HG03159 (cell line): ENCODE results near the gene NMT2.
"Not testable (repeated sequence)": the region's sequence is repeated elsewhere in the genome, so short reads cannot be mapped to it uniquely, and the experiment has no call there.

Source experiments
- ATAC-seq: cut with Tn5 transposase; IDR thresholded peaks from one replicate; pipeline ENCODE4 v1.9.1; 2021; ENCODE audit warnings: mild to moderate bottlenecking, moderate library complexity; ENCODE audit not compliant: unreplicated experiment

Gene NMT2

DNA sequence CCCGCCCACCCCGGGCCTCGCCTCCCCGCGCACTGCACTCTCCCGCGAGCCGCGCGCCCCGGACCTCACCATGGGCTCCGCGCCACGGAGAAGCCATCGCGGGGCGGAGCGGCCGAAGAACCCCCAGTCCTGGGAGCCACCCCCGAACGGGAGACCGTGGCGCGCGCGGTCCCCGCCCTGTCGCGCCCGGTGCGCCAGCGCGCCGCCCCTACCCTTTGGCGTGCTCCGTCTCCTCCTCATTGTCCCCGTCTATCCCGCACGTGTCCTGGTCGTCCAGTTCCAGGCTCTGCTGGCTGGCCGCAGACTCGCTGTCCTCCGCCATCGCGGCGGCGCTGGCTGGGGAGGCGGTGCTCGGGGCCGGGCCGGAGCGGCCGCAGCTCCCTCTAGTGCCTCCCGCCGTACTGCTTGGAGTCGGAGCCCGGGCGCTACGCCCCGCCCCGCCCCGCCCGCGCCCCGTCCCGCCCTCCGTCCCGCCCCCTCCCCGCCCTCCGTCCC, at the start of gene NMT2:
Gene NMT2, minus strand, starts transcription at position 403 of the 495 bp plus-strand sequence. Its CDS starts 81 bp downstream, at position 322.
- ATAC-seq: peak; percentile 83

DNA sequence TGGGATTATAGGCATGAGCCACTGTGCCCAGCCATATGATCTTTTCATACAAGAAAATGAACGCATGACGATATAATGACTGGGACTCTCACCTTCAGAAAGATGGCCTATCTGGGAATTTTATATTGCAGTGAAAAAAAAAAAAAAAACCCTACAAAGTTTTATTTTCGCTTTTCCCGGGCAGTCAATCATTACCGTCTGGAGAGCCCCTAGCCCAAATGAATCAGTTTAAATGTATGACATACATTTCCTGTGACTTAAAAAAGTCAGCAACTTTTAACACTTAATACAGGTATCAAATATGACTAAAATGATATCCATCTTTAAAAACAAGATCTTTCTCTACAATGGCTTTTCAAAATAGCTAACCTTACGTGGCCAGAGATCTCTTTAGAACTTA, 48.2 kb upstream of the NMT2 start:
- no peak for ATAC-seq

- ATAC-seq: no peak
These were observed 45.7 kb upstream of the NMT2 start for GRCh38 chr10:15214237-15214636.

- ATAC-seq: no peak
These were observed 45.0 kb upstream of the NMT2 start for GRCh38 chr10:15213461-15213861.

DNA sequence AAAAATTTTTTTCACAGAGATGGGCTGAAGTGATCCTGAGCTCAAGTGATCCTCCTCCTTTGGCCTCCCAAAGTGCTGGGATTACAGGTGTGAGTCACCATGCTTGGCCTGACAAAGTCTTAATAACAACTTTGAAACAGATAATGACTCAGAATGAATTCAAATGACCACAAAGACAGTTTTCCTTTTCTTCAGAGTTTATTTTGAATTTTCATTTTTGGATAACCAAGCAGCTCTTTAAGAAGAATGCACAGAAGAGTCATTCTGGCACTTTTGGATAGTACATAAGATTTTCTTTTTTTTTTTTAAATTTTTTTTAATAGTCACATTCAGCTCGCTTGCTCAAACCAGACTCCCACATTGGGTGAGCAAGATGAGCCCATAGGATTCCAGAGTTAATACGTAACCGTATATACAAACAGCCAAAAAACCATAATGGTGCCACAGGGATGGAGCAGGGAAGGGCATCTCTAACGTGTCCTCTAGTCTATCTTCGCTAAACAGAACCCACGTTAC, 43.0 kb upstream of the NMT2 start:
- no peak for ATAC-seq

DNA sequence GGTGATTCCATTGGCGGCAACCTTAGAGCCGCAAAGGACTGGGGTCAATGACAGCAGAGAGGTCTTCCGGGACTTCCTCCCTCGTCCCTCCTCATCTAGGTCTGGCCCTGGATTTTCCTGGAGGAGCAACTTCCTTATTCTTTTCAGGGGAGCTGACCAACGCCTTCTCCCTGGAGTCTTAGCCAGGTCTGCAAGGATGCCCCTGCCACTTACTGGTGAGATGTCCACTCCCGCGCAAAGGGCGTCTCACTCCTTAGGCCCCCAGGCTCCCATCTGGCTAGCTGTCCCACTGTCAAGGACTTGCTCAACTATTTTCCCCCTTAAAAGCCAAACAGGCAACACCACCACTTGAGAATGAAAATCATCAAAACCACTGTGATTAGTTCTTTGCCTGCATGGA, 42.0 kb upstream of the NMT2 start:
- no peak for ATAC-seq

- no peak for ATAC-seq
These were observed 41.5 kb upstream of the NMT2 start for GRCh38 chr10:15209827-15210509.

DNA sequence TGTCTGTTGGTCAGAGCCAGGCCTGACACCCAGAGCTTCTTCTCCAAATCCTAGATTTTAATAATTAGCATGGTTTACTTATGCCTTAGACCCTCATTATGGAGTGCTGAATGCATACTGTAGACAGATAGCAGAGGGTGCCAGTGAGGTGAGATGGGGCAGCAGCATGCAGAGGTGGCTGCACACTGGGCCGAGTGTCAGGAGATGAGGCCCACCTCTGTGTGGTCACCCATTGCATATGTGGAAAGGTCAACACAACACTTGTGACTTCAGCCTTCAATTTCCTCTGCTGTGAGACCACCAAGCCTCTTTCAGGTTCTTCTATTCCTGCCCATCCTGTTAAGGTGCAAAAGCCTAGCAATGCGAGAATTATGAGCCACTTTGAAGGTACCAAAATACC, 39.7 kb upstream of the NMT2 start:
- ATAC-seq: no peak

GRCh38 chr10:15207410-15207809, 38.9 kb upstream of the NMT2 start:
- ATAC-seq: not testable (repeated sequence)

DNA sequence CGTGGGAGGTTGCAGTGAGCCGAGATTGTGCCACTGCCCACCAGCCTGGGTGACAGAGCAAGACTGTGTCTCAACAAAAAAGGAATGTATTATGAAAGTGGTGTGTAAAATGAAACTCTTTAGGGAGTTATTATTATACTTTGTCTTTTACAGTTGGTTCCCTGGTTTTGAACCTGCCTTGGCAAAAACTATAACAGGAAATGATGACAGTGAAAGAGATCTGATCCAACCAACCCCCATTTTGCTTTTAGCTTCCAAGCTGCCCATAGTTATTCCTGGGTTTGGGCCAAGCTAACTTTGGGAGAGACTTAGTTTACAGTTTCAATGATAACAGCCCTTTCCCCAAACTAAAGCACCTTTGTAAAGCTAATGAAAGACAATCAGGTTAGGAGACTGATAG, 34.1 kb upstream of the NMT2 start:
- ATAC-seq: no peak

- not testable (repeated sequence) for ATAC-seq
These were observed 33.8 kb upstream of the NMT2 start for GRCh38 chr10:15202301-15202621.

DNA sequence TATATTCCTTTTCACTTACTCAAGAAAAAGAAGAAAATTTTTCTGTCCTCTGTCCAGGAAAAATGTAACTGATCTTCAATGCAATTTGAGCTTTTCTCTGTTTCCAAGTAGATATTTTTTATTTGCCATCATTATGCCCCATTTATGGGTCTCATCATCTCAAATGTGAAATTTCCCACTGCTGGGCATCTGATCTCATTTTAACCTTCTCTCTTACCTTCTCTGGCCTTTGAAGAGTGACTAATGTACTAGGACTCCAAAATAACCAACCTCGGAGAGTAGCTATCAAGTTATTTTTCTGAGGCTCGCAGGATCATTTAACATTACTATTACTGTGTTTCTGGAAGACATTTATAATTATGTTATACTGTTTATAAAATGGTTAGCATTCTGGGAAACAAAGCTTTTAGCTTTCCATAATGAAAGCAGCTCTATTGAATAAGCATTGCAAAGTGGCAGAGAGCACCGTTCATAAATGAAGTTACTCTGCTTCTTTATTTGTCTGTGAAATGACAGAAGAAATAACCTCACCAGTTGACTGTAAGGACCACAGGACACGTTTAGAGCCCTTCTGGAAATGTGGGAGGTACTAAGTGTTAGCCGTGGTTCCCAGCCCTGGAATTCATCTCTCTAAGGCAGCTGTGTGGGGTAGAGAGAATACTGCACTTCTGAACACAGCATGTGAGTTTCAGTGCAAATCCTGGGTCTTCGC, 33.3 kb upstream of the NMT2 start:
- ATAC-seq: no peak

DNA sequence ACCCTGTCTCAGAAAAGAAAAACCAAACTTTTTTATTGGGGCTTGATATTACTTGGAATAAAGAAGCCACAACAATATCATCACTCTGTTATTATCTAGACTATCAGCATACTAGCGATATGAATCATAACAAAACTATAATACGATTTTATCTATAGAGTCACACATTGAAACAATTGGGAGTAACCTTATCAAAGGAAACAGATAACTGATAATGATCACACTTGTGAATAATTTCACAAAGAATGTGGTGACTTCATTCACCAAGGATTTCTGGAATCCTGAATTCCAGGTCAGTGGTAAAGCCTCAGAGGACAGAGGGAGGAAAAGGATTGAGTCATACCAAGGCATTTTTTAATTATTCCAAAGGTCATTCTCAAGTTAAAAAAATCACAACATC, 32.1 kb upstream of the NMT2 start:
- ATAC-seq: no peak

GRCh38 chr10:15197911-15198310, 29.4 kb upstream of the NMT2 start:
- no peak for ATAC-seq

- no peak for ATAC-seq
These were observed 28.8 kb upstream of the NMT2 start for GRCh38 chr10:15197276-15197675.

DNA sequence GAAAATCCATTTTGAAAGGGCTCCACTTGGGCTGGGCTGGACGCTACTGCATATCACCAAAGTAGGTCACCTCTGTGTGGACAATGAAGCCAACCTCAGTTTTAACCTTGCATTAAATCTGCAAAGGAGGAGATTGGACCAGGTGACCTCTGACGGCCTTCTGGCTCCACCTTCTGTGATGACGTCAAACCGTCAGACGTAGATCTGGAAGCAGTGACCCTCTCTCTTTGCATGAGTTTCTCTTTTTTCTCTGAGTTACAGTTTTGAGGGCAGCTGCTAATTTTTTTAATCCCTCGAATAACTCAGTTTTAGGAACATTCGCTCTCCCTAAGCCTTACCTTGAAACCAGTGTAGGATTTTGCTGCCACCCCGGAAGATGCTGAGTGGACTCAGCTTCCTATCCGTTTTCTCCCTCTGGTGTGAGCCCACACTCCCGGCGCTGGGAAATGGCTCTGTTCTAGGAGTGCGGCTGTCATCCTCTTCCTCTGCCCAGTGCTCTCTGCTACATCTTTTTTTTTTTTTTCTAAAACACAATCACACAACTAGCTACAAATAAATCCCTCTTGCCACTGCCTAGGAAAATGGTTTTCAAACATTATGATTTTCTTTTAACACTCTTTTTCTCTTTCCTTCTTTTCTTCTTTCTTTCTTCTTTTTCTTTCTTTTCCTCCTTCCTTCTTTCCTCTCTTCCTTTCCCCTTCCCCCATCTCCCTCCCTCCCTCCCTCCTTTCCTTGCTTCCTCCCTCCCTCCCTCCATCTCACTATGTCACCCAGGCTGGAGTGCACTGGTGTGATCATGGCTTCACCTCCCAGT, 27.7 kb upstream of the NMT2 start:
- ATAC-seq: no peak

GRCh38 chr10:15189133-15189885, 20.8 kb upstream of the NMT2 start:
- no peak for ATAC-seq

DNA sequence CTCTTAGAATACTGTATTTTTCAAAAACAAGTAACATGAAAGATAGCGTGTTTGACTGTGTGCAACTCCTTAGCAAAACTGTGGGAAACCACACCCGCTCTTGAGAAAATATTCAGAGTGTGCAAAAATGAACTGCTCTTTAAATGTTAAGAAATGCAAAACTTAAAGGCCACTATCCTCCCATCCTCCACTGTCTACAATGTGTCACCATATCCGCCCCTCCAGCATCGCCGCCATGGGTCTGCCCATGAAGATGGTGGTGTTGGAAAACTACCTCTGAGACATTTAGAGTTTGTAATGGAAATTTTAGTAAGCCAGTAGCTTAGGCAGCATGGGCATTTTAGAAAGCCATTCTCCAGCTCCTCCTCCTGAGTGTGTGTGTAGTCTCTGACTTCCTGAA, 20.1 kb upstream of the NMT2 start:
- no peak for ATAC-seq

GRCh38 chr10:15183689-15184481, 15.4 kb upstream of the NMT2 start:
- no peak for ATAC-seq
